Type B pancreatic cell (in vitro differentiated cells): Measurements from ENCODE around the gene HS3ST3A1. TPM values are rescaled to one million over a fixed set of nuclear protein-coding genes. Genes with fewer than 3 reads are reported as not detected.

Source experiments
- DNase-seq: peaks from one replicate; pipeline ENCODE4 v3.0.0; 2021; ENCODE audit warnings: mixed read lengths; ENCODE audit not compliant: unreplicated experiment; ENCODE audit errors: extremely low spot score
- H3K27ac Mint-ChIP-seq: 2 replicates; pipeline ENCODE4 v1.8.0; 2021; ENCODE audit warnings: mild to moderate bottlenecking, mixed read lengths
- H3K27me3 Mint-ChIP-seq: 2 replicates; pipeline ENCODE4 v1.8.0; 2021; ENCODE audit warnings: mixed read lengths
- H3K36me3 Mint-ChIP-seq: 2 replicates; pipeline ENCODE4 v1.8.0; 2021; ENCODE audit warnings: mixed read lengths
- H3K4me1 Mint-ChIP-seq: one replicate; pipeline ENCODE4 v1.8.0; 2021; ENCODE audit warnings: mixed read lengths; ENCODE audit not compliant: unreplicated experiment
- H3K4me3 Mint-ChIP-seq: 2 replicates; pipeline ENCODE4 v1.8.0; 2021; ENCODE audit warnings: mild to moderate bottlenecking, mixed read lengths
- H3K9me3 Mint-ChIP-seq: 2 replicates; pipeline ENCODE4 v1.8.0; 2021; ENCODE audit warnings: mixed read lengths
- CTCF ChIP-seq: fragments of 200-600 bp; sonication (generic); conservative IDR thresholded peaks from 2 replicates; pipeline ENCODE4 v1.5.0; 2021; ENCODE audit warnings: antibody characterized with exemption, mild to moderate bottlenecking
- long read RNA-seq: library from polyadenylated mRNA; unstranded; transcript quantifications from one replicate; pipeline ENCODE4 v2.0.0, GENCODE V29; 2020
- total RNA-seq: library from RNA; stranded (reverse); gene quantifications from 2 replicates; pipeline ENCODE4 v1.2.1, GENCODE V29; 2021; ENCODE audit warnings: low replicate concordance

Gene HS3ST3A1
- total RNA-seq, result 1.9 and 7.6 TPM in 2 replicates
- long read RNA-seq, result 0 reads

- peaks cover 61% of the 10 kb centered on the region for H3K27me3 Mint-ChIP-seq
- no peak for TF ChIP-seq CTCF
- H3K36me3 Mint-ChIP-seq, result peaks cover 3% of the 10 kb centered on the region
- H3K4me1 Mint-ChIP-seq, result peaks cover 19% of the 10 kb centered on the region
- H3K27ac Mint-ChIP-seq, result peak within 1 kb of the TSS; percentile 46
- peaks cover 4% of the 10 kb centered on the region for H3K9me3 Mint-ChIP-seq
- DNase-seq, result peak; percentile 80
- H3K4me3 Mint-ChIP-seq, result peak within 1 kb of the TSS; percentile 97
Observed at GRCh38 chr17:13601776-13602551, at the start of gene HS3ST3A1. HS3ST3A1 (minus strand) TSS chr17:13601929; CDS start chr17:13601129, 800 bp downstream.

GRCh38 chr17:13650096-13650675 is 48.5 kb upstream of the HS3ST3A1 start:
- Mint-ChIP-seq H3K27me3 (peaks cover 12% of the 10 kb centered on the region), H3K36me3 (no peaks in the 10 kb centered on the region), H3K4me3 (no peak overlapping the region), H3K4me1 (peaks cover 5% of the 10 kb centered on the region), H3K27ac (no peak overlapping the region), H3K9me3 (no peaks in the 10 kb centered on the region)
- no peak for DNase-seq
- no peak for TF ChIP-seq CTCF

- no peak for DNase-seq
- Mint-ChIP-seq H3K4me1 (no peaks in the 10 kb centered on the region), H3K27me3 (peaks cover 6% of the 10 kb centered on the region), H3K27ac (no peak overlapping the region), H3K9me3 (no peaks in the 10 kb centered on the region), H3K36me3 (no peaks in the 10 kb centered on the region), H3K4me3 (no peak overlapping the region)
- no peak for TF ChIP-seq CTCF
Observed at GRCh38 chr17:13647543-13648021, 45.9 kb upstream of the HS3ST3A1 start.

- peaks cover 6% of the 10 kb centered on the region for H3K27me3 Mint-ChIP-seq
- no peaks in the 10 kb centered on the region for H3K36me3 Mint-ChIP-seq
- H3K27ac Mint-ChIP-seq, result no peak overlapping the region
- H3K4me3 Mint-ChIP-seq, result no peak overlapping the region
- H3K9me3 Mint-ChIP-seq, result no peaks in the 10 kb centered on the region
- no peaks in the 10 kb centered on the region for H3K4me1 Mint-ChIP-seq
- DNase-seq, result no peak
- TF ChIP-seq CTCF, result no peak
Observed at GRCh38 chr17:13646969-13647542, 45.3 kb upstream of the HS3ST3A1 start.

GRCh38 chr17:13646411-13646810 is 44.7 kb upstream of the HS3ST3A1 start:
- H3K27me3 Mint-ChIP-seq, result peaks cover 6% of the 10 kb centered on the region
- no peaks in the 10 kb centered on the region for H3K4me1 Mint-ChIP-seq
- no peak for DNase-seq
- H3K27ac Mint-ChIP-seq, result no peak overlapping the region
- no peaks in the 10 kb centered on the region for H3K9me3 Mint-ChIP-seq
- H3K36me3 Mint-ChIP-seq, result no peaks in the 10 kb centered on the region
- H3K4me3 Mint-ChIP-seq, result no peak overlapping the region
- TF ChIP-seq CTCF, result no peak
